Amniotic epithelial cell (primary cell): Measurements from ENCODE around the gene SCRG1.

Experiments used
- DNase-seq: peaks from one replicate; pipeline ENCODE4 v3.0.0-alpha.2; 2010; ENCODE audit warnings: low read depth

SCRG1 gene

GRCh38 chr4:173398779-173399415, at the start of gene SCRG1:
TSS of gene SCRG1 (minus strand) at chr4:173399116. CDS start at chr4:173391414, 7,702 bp downstream.
- peak; percentile 10 for DNase-seq

GRCh38 chr4:173448103-173448502, 49.2 kb upstream of the SCRG1 start:
- peak; percentile 22 for DNase-seq

- no peak for DNase-seq
Observed at GRCh38 chr4:173446416-173446815, 47.5 kb upstream of the SCRG1 start.

GRCh38 chr4:173443121-173443520, 44.2 kb upstream of the SCRG1 start:
- peak; percentile 49 for DNase-seq

- DNase-seq: no peak
Observed at GRCh38 chr4:173442223-173442932, 43.5 kb upstream of the SCRG1 start.

GRCh38 chr4:173440888-173441287, 42.0 kb upstream of the SCRG1 start:
- no peak for DNase-seq

- DNase-seq: no peak
Observed at GRCh38 chr4:173436771-173437265, 37.9 kb upstream of the SCRG1 start.

- peak; percentile 95 for DNase-seq
Observed at GRCh38 chr4:173436149-173436579, 37.2 kb upstream of the SCRG1 start.

GRCh38 chr4:173434231-173434630, 35.3 kb upstream of the SCRG1 start:
- no peak for DNase-seq

GRCh38 chr4:173433447-173433846, 34.5 kb upstream of the SCRG1 start:
- no peak for DNase-seq

- DNase-seq: no peak
Observed at GRCh38 chr4:173432430-173432829, 33.5 kb upstream of the SCRG1 start.

- DNase-seq: no peak
Observed at GRCh38 chr4:173426064-173426463, 27.1 kb upstream of the SCRG1 start.

- DNase-seq: peak; percentile 54
Observed at GRCh38 chr4:173424899-173425805, 26.2 kb upstream of the SCRG1 start.

GRCh38 chr4:173420801-173421200, 21.9 kb upstream of the SCRG1 start:
- DNase-seq: peak; percentile 86

- DNase-seq: no peak
Observed at GRCh38 chr4:173420324-173420752, 21.4 kb upstream of the SCRG1 start.

- no peak for DNase-seq
Observed at GRCh38 chr4:173418639-173419038, 19.7 kb upstream of the SCRG1 start.

- peak; percentile 24 for DNase-seq
Observed at GRCh38 chr4:173417833-173418232, 18.9 kb upstream of the SCRG1 start.

GRCh38 chr4:173415885-173416653, 17.2 kb upstream of the SCRG1 start:
- DNase-seq: peak; percentile 32

- peak; percentile 72 for DNase-seq
Observed at GRCh38 chr4:173415092-173415491, 16.2 kb upstream of the SCRG1 start.

GRCh38 chr4:173414456-173414855, 15.5 kb upstream of the SCRG1 start:
- DNase-seq: no peak

GRCh38 chr4:173413036-173413435, 14.1 kb upstream of the SCRG1 start:
- DNase-seq: peak; percentile 82
